Osteocyte (in vitro differentiated cells): Measurements from ENCODE around the gene KBTBD8. TPM values are rescaled to one million over a fixed set of nuclear protein-coding genes. Genes with fewer than 3 reads are reported as not detected.
A peak's percentile ranks its signal among the peaks of the same experiment; 100 is the strongest.

Experiments used
- DNase-seq: peaks from one replicate; pipeline ENCODE4 v3.0.0; 2021; ENCODE audit warnings: mixed read lengths; ENCODE audit not compliant: unreplicated experiment; ENCODE audit errors: extremely low spot score
- H3K27ac Mint-ChIP-seq: one replicate; pipeline ENCODE4 v1.8.0; 2021; ENCODE audit warnings: mild to moderate bottlenecking, mixed read lengths; ENCODE audit not compliant: unreplicated experiment
- H3K27me3 Mint-ChIP-seq: one replicate; pipeline ENCODE4 v1.8.0; 2021; ENCODE audit warnings: mixed read lengths; ENCODE audit not compliant: unreplicated experiment
- H3K36me3 Mint-ChIP-seq: one replicate; pipeline ENCODE4 v1.8.0; 2021; ENCODE audit warnings: mixed read lengths; ENCODE audit not compliant: unreplicated experiment
- H3K4me1 Mint-ChIP-seq: one replicate; pipeline ENCODE4 v1.8.0; 2021; ENCODE audit warnings: mixed read lengths; ENCODE audit not compliant: unreplicated experiment
- H3K4me3 Mint-ChIP-seq: one replicate; pipeline ENCODE4 v1.8.0; 2021; ENCODE audit warnings: mild to moderate bottlenecking, moderate library complexity, mixed read lengths; ENCODE audit not compliant: unreplicated experiment
- H3K9me3 Mint-ChIP-seq: one replicate; pipeline ENCODE4 v1.8.0; 2021; ENCODE audit warnings: mixed read lengths; ENCODE audit not compliant: unreplicated experiment
- total RNA-seq: library from RNA; stranded (reverse); gene quantifications from 2 replicates; pipeline ENCODE4 v1.2.1, GENCODE V29; 2021
- TF ChIP-seq, protein P1 (sequence below): fragments of 200-600 bp; sonication (generic); IDR thresholded peaks from 2 replicates; pipeline ENCODE4 v1.5.0; 2021; ENCODE audit warnings: antibody characterized with exemption, mild to moderate bottlenecking, moderate library complexity

KBTBD8 gene
- total RNA-seq, 1 donor from 2014 or later: 0.75 TPM

DNA sequence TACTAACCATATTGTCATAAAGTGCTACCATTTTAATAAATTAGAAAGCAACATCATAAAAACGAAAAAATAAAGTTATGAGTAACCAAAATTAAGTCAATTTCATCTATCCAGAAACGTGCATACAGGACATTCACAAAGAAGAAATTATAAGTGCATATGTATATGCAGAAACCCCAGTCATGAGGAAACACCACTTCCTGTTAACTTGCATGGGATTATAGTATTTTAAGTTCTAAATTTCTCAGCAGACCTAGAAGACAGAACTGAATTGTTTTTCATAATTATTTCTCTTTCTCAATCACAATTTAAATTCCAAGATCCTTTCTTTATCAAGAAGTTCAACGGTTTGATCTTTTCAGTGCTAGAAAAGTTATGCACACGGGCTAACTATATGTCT lies 1.4 kb upstream of the KBTBD8 start:
- Mint-ChIP-seq H3K36me3 (no peaks in the 10 kb centered on the region), H3K4me3 (no peak overlapping the region), H3K27me3 (peaks cover 38% of the 10 kb centered on the region), H3K9me3 (no peaks in the 10 kb centered on the region), H3K27ac (no peak overlapping the region), H3K4me1 (peaks cover 9% of the 10 kb centered on the region)
- DNase-seq: no peak
- TF ChIP-seq, protein P1, sequence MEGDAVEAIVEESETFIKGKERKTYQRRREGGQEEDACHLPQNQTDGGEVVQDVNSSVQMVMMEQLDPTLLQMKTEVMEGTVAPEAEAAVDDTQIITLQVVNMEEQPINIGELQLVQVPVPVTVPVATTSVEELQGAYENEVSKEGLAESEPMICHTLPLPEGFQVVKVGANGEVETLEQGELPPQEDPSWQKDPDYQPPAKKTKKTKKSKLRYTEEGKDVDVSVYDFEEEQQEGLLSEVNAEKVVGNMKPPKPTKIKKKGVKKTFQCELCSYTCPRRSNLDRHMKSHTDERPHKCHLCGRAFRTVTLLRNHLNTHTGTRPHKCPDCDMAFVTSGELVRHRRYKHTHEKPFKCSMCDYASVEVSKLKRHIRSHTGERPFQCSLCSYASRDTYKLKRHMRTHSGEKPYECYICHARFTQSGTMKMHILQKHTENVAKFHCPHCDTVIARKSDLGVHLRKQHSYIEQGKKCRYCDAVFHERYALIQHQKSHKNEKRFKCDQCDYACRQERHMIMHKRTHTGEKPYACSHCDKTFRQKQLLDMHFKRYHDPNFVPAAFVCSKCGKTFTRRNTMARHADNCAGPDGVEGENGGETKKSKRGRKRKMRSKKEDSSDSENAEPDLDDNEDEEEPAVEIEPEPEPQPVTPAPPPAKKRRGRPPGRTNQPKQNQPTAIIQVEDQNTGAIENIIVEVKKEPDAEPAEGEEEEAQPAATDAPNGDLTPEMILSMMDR: no peak

DNA sequence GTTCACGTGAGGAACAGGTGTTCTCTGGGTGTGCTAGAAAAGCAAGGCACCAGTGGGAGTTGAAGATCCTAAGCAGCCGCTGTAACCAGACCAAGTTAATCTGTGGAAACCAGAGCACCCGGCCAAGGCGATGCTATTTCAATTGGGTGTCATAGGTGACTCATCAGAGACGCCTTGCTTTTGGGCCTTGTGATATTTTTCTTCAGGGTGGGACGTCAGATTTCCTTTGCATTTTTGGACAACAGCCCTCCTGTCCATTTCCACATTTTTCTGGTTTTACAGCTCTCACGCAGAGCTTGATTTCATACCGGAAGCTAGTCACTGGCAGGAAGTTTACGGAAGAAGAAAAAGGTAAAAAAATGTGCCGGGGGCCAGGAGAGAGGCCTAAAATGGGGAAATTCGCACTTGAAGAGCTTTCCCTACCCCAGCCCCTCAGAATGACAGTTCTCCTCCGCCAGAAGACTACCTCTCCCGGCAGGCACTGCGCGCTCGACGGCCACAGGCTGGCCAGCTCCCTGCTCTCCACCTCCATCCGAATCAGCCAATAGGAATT lies 471 bp upstream of the KBTBD8 start:
- Mint-ChIP-seq H3K27me3 (peaks cover 33% of the 10 kb centered on the region), H3K27ac (peak overlapping the region; percentile 63), H3K36me3 (no peaks in the 10 kb centered on the region), H3K4me3 (peak overlapping the region; percentile 78), H3K4me1 (peaks cover 9% of the 10 kb centered on the region), H3K9me3 (no peaks in the 10 kb centered on the region)
- TF ChIP-seq, protein P1: no peak
- DNase-seq: no peak

DNA sequence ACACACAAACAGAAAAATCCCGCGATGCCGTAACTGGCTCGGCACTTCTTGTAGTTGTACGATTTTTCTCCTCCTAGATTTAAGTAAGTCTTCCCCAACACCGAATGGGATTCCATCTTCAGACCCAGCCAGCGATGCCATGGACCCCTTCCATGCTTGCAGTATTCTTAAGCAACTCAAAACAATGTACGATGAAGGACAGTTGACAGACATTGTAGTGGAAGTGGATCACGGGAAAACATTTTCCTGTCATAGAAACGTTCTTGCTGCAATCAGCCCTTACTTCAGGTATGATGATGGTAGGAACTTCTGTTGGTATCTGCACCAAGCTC lies 763 bp downstream of the KBTBD8 start:
- peaks cover 22% of the 10 kb centered on the region for H3K27me3 Mint-ChIP-seq
- H3K36me3 Mint-ChIP-seq: no peaks in the 10 kb centered on the region
- TF ChIP-seq, protein P1: no peak
- peak overlapping the region; percentile 78 for H3K4me3 Mint-ChIP-seq
- H3K27ac Mint-ChIP-seq: peak overlapping the region; percentile 23
- H3K4me1 Mint-ChIP-seq: peaks cover 9% of the 10 kb centered on the region
- no peak for DNase-seq
- no peaks in the 10 kb centered on the region for H3K9me3 Mint-ChIP-seq

DNA sequence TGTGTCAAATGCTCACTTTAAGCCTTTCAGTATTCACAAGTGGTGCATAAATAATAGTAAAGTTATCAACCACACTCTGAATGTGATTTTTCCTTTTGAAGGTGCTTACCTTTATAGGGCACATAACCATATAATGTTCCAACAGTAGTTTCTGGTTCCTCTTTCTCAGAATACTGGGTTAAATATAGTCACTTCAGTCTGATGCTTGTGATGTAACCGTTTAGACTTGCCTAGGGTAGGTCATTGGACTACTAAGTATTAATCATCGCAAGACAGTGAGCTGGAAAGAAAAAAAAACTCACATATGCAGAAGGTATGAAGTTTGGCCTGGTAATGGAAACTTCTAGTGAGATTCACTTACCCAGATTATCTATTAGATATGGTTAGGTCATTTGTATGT lies 1.9 kb downstream of the KBTBD8 start:
- no peaks in the 10 kb centered on the region for H3K9me3 Mint-ChIP-seq
- no peak overlapping the region for H3K4me3 Mint-ChIP-seq
- peaks cover 9% of the 10 kb centered on the region for H3K4me1 Mint-ChIP-seq
- H3K27ac Mint-ChIP-seq: no peak overlapping the region
- TF ChIP-seq, protein P1: no peak
- peaks cover 11% of the 10 kb centered on the region for H3K27me3 Mint-ChIP-seq
- H3K36me3 Mint-ChIP-seq: no peaks in the 10 kb centered on the region
- no peak for DNase-seq

DNA sequence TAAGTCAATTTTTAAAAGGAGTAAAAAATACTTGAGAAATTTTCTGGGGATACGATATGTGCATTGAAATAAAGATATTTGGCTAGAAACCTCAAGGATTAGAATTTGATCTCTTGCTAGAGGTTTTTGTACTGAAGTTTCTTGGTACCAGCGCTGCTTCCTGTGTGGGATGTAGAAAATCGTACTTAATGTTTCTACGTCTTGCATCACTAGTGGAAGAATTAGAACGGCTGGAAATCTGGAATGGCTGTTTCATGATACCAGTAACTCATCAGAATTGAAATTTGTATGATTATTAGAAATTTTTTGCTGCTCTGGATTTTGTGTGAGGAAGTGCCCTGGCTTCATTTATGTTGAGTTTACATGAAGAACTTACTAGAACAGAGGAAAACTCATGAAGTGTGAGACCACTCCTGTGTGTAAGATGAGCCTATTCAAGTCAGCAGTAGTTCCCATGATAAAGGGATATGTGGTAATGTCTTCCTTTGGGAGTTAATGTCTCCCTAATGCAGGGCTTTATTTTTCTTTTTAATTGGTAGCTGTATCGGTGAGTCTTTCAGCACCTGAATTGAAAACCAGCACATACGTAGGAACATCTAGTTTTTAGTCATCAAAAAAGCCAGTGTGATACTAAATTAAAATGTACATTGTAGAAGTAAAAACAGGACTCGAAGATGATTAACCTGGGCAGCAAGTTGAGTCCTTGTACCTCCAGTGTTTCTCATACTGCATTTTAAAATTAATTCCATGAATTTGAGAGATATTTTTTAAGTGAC lies 3.2 kb downstream of the KBTBD8 start:
- DNase-seq: no peak
- peaks cover 9% of the 10 kb centered on the region for H3K4me1 Mint-ChIP-seq
- H3K27me3 Mint-ChIP-seq: peaks cover 6% of the 10 kb centered on the region
- no peak overlapping the region for H3K4me3 Mint-ChIP-seq
- no peaks in the 10 kb centered on the region for H3K9me3 Mint-ChIP-seq
- no peaks in the 10 kb centered on the region for H3K36me3 Mint-ChIP-seq
- TF ChIP-seq, protein P1: no peak
- H3K27ac Mint-ChIP-seq: no peak overlapping the region
